GM18498 (cell line): ENCODE measurements around the gene SLC43A3.
"Not testable (repeated sequence)": the region's sequence is repeated elsewhere in the genome, so short reads cannot be mapped to it uniquely, and the experiment has no call there.

Experiments used
- ATAC-seq: cut with Tn5 transposase; IDR thresholded peaks from one replicate; pipeline ENCODE4 v1.9.1; 2021; ENCODE audit warnings: mild to moderate bottlenecking, moderate library complexity; ENCODE audit not compliant: unreplicated experiment

The SLC43A3 gene

GRCh38 chr11:57407941-57408475 is 18.9 kb downstream of the SLC43A3 start:
- no peak for ATAC-seq

GRCh38 chr11:57407010-57407920 is 19.7 kb downstream of the SLC43A3 start:
- ATAC-seq: no peak

- ATAC-seq: peak; percentile 81
Measured at GRCh38 chr11:57406337-57406904, 20.5 kb downstream of the SLC43A3 start.

- ATAC-seq: no peak
Measured at GRCh38 chr11:57405271-57405860, 21.6 kb downstream of the SLC43A3 start.

- no peak for ATAC-seq
Measured at GRCh38 chr11:57403802-57404147, 23.1 kb downstream of the SLC43A3 start.

- ATAC-seq: not testable (repeated sequence)
Measured at GRCh38 chr11:57403003-57403801, 23.7 kb downstream of the SLC43A3 start.

GRCh38 chr11:57402188-57403002 is 24.5 kb downstream of the SLC43A3 start:
- no peak for ATAC-seq

GRCh38 chr11:57399972-57400578 is 26.8 kb downstream of the SLC43A3 start:
- no peak for ATAC-seq

- no peak for ATAC-seq
Measured at GRCh38 chr11:57399221-57399620, 27.7 kb downstream of the SLC43A3 start.

- ATAC-seq: no peak
Measured at GRCh38 chr11:57397394-57397990, 29.4 kb downstream of the SLC43A3 start.

GRCh38 chr11:57396744-57397143 is 30.2 kb downstream of the SLC43A3 start:
- no peak for ATAC-seq

GRCh38 chr11:57395905-57396623 is 30.9 kb downstream of the SLC43A3 start:
- no peak for ATAC-seq

GRCh38 chr11:57394203-57394965 is 32.5 kb downstream of the SLC43A3 start:
- ATAC-seq: no peak

- ATAC-seq: no peak
Measured at GRCh38 chr11:57392763-57393105, 34.2 kb downstream of the SLC43A3 start.

- ATAC-seq: no peak
Measured at GRCh38 chr11:57392066-57392762, 34.7 kb downstream of the SLC43A3 start.

- ATAC-seq: no peak
Measured at GRCh38 chr11:57391539-57391938, 35.4 kb downstream of the SLC43A3 start.

GRCh38 chr11:57391111-57391510 is 35.8 kb downstream of the SLC43A3 start:
- ATAC-seq: no peak
